SK-N-SH treated with all-trans-retinoic acid at 6 μM for 48 hours (cell line): Measurements from ENCODE around the gene AOPEP.

Experiments
- ATAC-seq: fragments of 200-7000 bp; cut with Tn5 transposase; 3 replicates; pipeline ENCODE4 v1.9.1; 2020; ENCODE audit warnings: mild to moderate bottlenecking, moderate library complexity
- ARNTL ChIP-seq: fragments of 450-650 bp; formaldehyde crosslinking; IDR thresholded peaks from 2 replicates; pipeline ENCODE4 v1.5.0; 2020; ENCODE audit warnings: low read depth, mild to moderate bottlenecking, moderate library complexity, borderline replicate concordance
- BACH2 ChIP-seq: fragments of 250-450 bp; sonication (Bioruptor Pico); IDR thresholded peaks from 2 replicates; pipeline ENCODE4 v1.9.0; 2021; ENCODE audit warnings: mild to moderate bottlenecking, borderline replicate concordance
- CSDC2 ChIP-seq: fragments of 250-450 bp; sonication (Bioruptor Pico); IDR thresholded peaks from 2 replicates; pipeline ENCODE4 v1.5.0; 2020; ENCODE audit warnings: mild to moderate bottlenecking, moderate library complexity
- GLIS3 ChIP-seq: fragments of 250-450 bp; sonication (Bioruptor Pico); IDR thresholded peaks from 2 replicates; pipeline ENCODE4 v1.5.0; 2020; ENCODE audit warnings: mild to moderate bottlenecking, moderate library complexity
- ISL1 ChIP-seq: fragments of 250-450 bp; sonication (Bioruptor Pico); IDR thresholded peaks from 2 replicates; pipeline ENCODE4 v2.1.2; 2022; ENCODE audit warnings: mild to moderate bottlenecking, moderate library complexity
- OSR1 ChIP-seq: fragments of 250-450 bp; sonication (Bioruptor Pico); IDR thresholded peaks from 2 replicates; pipeline ENCODE4 v1.8.0; 2022; ENCODE audit warnings: moderate library complexity, mild to moderate bottlenecking, inconsistent platforms
- PPARA ChIP-seq: fragments of 250-450 bp; sonication (Bioruptor Pico); IDR thresholded peaks from 2 replicates; pipeline ENCODE4 v1.5.0; 2020; ENCODE audit warnings: mild to moderate bottlenecking, borderline replicate concordance
- RARB ChIP-seq: fragments of 250-450 bp; sonication (Bioruptor Pico); IDR thresholded peaks from 2 replicates; pipeline ENCODE4 v1.8.0; 2021; ENCODE audit warnings: mild to moderate bottlenecking, moderate library complexity
- SNAI2 ChIP-seq: fragments of 250-450 bp; sonication (Bioruptor Pico); IDR thresholded peaks from 2 replicates; pipeline ENCODE4 v1.5.0; 2020; ENCODE audit warnings: mild to moderate bottlenecking, moderate library complexity
- TOX ChIP-seq: fragments of 250-450 bp; sonication (Bioruptor Pico); IDR thresholded peaks from 2 replicates; pipeline ENCODE4 v1.8.0; 2021; ENCODE audit warnings: mild to moderate bottlenecking, moderate library complexity, borderline replicate concordance
- ZC3H10 ChIP-seq: fragments of 250-450 bp; sonication (Bioruptor Pico); IDR thresholded peaks from 2 replicates; pipeline ENCODE4 v1.5.1; 2021; ENCODE audit warnings: mild to moderate bottlenecking, moderate library complexity
- ZFP30 ChIP-seq: fragments of 450-650 bp; formaldehyde crosslinking; IDR thresholded peaks from 2 replicates; pipeline ENCODE4 v1.5.0; 2022; ENCODE audit warnings: mild to moderate bottlenecking, moderate library complexity
- ZNF565 ChIP-seq: fragments of 450-650 bp; formaldehyde crosslinking; conservative IDR thresholded peaks from 2 replicates; pipeline ENCODE4 v1.5.0; 2020; ENCODE audit warnings: low read depth, mild to moderate bottlenecking, moderate library complexity
- ZNF70 ChIP-seq: fragments of 450-650 bp; formaldehyde crosslinking; IDR thresholded peaks from 2 replicates; pipeline ENCODE4 v1.5.0; 2020; ENCODE audit warnings: mild to moderate bottlenecking, moderate library complexity
- ZNF8 ChIP-seq: fragments of 450-650 bp; formaldehyde crosslinking; IDR thresholded peaks from 2 replicates; pipeline ENCODE4 v1.5.0; 2020; ENCODE audit warnings: mild to moderate bottlenecking, moderate library complexity
- TF ChIP-seq, protein P1 (sequence below): fragments of 250-450 bp; sonication (Bioruptor Pico); IDR thresholded peaks from 2 replicates; pipeline ENCODE4 v1.5.0; 2020; ENCODE audit warnings: mild to moderate bottlenecking, moderate library complexity
- TF ChIP-seq, protein P2 (sequence below): fragments of 250-450 bp; sonication (Bioruptor Pico); IDR thresholded peaks from 2 replicates; pipeline ENCODE4 v1.8.0; 2021; ENCODE audit warnings: low read depth, mild to moderate bottlenecking, moderate library complexity, borderline replicate concordance

The AOPEP gene

DNA sequence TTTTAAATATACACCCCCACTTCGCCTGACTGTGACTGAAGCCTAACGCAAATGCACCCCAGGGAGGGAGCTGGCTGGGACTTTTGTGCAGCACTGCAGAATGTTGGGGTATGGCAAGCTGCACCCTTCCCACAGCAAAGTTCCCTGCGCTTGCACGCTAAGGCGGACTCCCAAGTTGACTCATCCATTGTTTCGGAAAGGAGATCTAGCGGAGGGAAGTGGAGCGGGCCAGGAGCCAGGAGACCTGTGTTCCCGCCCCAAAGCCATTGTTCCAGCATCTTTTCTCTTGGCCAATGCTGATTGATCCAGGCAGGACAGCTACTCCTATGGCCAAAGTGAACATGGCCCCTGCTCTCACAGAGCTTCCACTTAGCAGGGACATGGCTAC is 202.9 kb downstream of the AOPEP start (continued):
- TF ChIP-seq, protein P1, sequence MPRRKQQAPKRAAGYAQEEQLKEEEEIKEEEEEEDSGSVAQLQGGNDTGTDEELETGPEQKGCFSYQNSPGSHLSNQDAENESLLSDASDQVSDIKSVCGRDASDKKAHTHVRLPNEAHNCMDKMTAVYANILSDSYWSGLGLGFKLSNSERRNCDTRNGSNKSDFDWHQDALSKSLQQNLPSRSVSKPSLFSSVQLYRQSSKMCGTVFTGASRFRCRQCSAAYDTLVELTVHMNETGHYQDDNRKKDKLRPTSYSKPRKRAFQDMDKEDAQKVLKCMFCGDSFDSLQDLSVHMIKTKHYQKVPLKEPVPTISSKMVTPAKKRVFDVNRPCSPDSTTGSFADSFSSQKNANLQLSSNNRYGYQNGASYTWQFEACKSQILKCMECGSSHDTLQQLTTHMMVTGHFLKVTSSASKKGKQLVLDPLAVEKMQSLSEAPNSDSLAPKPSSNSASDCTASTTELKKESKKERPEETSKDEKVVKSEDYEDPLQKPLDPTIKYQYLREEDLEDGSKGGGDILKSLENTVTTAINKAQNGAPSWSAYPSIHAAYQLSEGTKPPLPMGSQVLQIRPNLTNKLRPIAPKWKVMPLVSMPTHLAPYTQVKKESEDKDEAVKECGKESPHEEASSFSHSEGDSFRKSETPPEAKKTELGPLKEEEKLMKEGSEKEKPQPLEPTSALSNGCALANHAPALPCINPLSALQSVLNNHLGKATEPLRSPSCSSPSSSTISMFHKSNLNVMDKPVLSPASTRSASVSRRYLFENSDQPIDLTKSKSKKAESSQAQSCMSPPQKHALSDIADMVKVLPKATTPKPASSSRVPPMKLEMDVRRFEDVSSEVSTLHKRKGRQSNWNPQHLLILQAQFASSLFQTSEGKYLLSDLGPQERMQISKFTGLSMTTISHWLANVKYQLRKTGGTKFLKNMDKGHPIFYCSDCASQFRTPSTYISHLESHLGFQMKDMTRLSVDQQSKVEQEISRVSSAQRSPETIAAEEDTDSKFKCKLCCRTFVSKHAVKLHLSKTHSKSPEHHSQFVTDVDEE (CRISPR knock-in tag): no peak
- TF ChIP-seq RARB (CRISPR knock-in tag): no peak

DNA sequence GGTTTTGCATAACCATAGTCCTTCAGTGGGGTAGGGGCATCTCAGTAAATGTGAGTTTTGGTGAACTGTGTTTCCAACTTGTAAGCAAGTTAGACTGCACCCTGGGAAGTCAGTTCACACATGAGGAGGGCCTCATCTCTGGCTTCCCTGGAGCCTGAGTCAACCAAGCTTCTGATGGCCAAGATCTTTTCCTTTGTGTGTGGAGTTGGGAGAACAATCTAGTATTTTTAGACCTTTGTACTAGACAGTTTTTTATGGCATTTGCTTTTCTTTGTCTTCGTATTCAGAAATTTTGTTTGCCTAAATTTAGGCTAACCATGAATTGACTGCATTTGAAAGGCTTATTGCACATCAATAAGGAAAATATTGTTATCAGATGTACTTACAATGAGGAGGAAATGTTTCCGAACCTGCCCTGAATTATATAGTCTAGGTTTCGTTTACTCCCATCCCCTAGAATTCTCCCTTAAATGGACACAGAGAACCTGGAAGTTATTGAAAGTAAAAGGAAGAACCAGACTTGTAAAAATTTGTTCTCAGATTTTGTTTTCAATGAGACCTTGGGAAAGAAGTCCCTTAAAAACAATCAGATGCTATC is 204.6 kb downstream of the AOPEP start:
- ATAC-seq: no peak
- no peak for TF ChIP-seq ZFP30 (CRISPR knock-in tag)
- TF ChIP-seq RARB (CRISPR knock-in tag): no peak

DNA sequence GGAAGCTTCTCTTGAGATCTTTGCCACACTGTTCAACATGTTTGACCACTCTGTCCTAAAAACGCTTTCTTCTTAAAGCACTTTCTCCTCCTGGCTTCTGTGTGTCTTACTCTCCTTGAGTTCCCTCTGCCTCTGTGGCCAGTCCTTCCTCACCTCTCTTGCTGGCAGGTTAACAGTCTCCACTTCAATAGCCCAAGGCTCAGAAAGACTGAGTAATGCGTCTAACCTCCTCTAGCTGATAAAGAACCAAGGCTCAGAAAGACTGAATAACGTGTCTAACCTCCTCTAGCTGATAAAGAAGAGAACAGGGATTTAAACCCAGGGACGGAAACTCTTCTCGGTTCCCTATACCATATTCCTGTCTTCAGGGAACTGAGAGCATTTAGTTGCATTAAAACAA is 205.2 kb downstream of the AOPEP start:
- TF ChIP-seq, protein P1 (CRISPR knock-in tag): no peak
- TF ChIP-seq TOX (CRISPR knock-in tag) (no peak), ZC3H10 (CRISPR knock-in tag) (no peak), ARNTL (no peak), ZNF70 (CRISPR knock-in tag) (no peak), BACH2 (CRISPR knock-in tag) (no peak), ZNF8 (CRISPR knock-in tag) (no peak), GLIS3 (CRISPR knock-in tag) (no peak), ISL1 (CRISPR knock-in tag) (no peak), ZFP30 (CRISPR knock-in tag) (no peak), ZNF565 (CRISPR knock-in tag) (no peak), PPARA (CRISPR knock-in tag) (no peak), CSDC2 (CRISPR knock-in tag) (no peak), OSR1 (CRISPR knock-in tag) (no peak), SNAI2 (CRISPR knock-in tag) (no peak)
- TF ChIP-seq, protein P2, sequence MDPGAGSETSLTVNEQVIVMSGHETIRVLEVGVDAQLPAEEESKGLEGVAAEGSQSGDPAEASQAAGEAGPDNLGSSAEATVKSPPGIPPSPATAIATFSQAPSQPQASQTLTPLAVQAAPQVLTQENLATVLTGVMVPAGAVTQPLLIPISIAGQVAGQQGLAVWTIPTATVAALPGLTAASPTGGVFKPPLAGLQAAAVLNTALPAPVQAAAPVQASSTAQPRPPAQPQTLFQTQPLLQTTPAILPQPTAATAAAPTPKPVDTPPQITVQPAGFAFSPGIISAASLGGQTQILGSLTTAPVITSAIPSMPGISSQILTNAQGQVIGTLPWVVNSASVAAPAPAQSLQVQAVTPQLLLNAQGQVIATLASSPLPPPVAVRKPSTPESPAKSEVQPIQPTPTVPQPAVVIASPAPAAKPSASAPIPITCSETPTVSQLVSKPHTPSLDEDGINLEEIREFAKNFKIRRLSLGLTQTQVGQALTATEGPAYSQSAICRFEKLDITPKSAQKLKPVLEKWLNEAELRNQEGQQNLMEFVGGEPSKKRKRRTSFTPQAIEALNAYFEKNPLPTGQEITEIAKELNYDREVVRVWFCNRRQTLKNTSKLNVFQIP (CRISPR knock-in tag): no peak
- ATAC-seq: no peak

DNA sequence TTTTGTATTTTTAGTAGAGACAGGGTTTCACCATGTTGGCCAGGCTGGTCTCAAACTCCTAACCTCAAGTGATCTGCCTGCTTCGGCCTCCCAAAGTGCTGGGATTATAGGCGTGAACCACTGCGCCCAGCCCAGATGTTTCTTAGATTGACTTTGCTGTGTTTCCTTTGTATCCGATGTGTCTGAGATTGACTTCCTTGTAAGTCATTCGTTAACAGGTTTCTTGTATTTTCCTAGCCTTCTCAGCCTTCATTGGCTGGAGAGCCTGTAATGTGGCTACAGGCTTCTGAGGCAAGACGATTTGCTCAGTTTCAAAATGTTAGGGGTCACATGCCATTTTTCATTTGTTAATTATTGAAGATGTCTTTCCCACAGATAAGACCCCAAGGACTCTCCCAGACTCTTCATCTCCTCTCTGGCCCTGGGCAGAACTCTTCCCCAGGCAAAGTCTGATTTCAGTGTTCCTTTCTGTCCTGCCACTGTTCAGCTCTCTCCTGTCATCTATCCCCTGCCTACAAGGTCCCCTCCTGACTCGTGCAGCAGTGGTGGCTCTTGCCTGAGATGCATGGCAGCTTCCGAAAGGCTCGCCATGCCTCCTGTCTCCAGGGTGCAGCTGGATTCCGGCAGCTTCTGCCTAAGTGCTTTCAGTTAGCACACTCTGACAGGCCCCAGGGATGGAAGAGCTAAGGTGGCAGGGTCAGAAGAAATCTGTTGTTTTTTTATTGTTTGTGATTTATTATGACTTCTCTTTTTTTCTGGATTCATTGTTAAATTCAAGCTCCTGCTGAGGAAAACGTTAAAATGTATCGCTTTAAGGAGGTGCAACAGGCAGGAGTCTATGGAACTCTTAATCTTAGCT is 206.4 kb downstream of the AOPEP start:
- TF ChIP-seq ZC3H10 (CRISPR knock-in tag): no peak
- no peak for TF ChIP-seq ZNF8 (CRISPR knock-in tag)
- no peak for TF ChIP-seq ARNTL
- peak; percentile 6; the same call in 1 of the 3 replicates for ATAC-seq

DNA sequence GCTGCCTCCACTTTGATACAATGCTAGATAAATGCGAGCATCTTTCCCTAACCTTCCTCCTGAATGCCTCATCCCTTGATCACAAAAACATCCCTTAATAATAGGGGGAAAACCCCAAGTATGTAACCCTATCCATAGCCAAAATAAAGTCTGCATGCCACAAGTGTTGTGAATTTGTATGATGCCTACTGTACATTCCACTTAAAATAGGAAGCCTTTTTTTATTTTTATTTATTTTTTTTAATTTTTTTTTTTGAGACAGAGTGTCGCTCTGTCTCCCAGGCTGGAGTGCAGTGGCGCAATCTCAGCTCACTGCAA is 207.0 kb downstream of the AOPEP start:
- ATAC-seq: peak; percentile 41; the same call in 2 of the 3 replicates
- TF ChIP-seq BACH2 (CRISPR knock-in tag) (no peak), ISL1 (CRISPR knock-in tag) (no peak)
